Gastroesophageal sphincter (tissue), 2 donors: ENCODE measurements around the gene STRA8.

Source experiments
- EP300 ChIP-seq: sonication (generic); formaldehyde crosslinking; IDR thresholded peaks from one replicate; pipeline ENCODE4 v1.6.1; 2017; ENCODE audit warnings: antibody characterized with exemption, mild to moderate bottlenecking
- POLR2A ChIP-seq, 2 donors: fragments of 450-650 bp; IDR thresholded peaks; one replicate each; pipeline ENCODE4 v1.6.1; 2017; ENCODE audit warnings: antibody characterized with exemption in 2 of 2, mild to moderate bottlenecking in 2 of 2, moderate library complexity in 1 of 2

- TF ChIP-seq EP300: no peak
- TF ChIP-seq POLR2A (IDR thresholded peaks at IDR 0.05): no peak
Measured at GRCh38 chr7:135204341-135204749, 29.3 kb upstream of the STRA8 start.
